Skin epidermis (tissue), 12 donors: Measurements from ENCODE around the gene TTC19.
A peak's percentile ranks its signal among the peaks of the same experiment; 100 is the strongest.

ENCODE experiments used
- H3K27ac ChIP-seq, 21 experiments: fragments of 200-600 bp; sonication (generic) in 11 of 21; one replicate each; pipeline ENCODE4 v1.5.0; 2020; ENCODE audit warnings: mild to moderate bottlenecking in 3 of 21, inconsistent platforms in 2 of 21, moderate library complexity in 2 of 21
- H3K4me3 ChIP-seq, 7 experiments: fragments of 200-600 bp; sonication (generic) in 2 of 7; one replicate each; pipeline ENCODE4 v1.5.0; 2020; ENCODE audit warnings: inconsistent platforms in 2 of 7, mild to moderate bottlenecking in 2 of 7, moderate library complexity in 1 of 7

TTC19 gene

GRCh38 chr17:15999141-15999973, at the start of gene TTC19, which contains the start of gene ZSWIM7:
TSS of gene TTC19 (plus strand) at chr17:15999824. CDS start at chr17:15999849, 25 bp downstream.
TSS of gene ZSWIM7 (minus strand) at chr17:15999704. CDS start at chr17:15999594, 110 bp downstream.
- Histone ChIP-seq H3K27ac (peak within 1 kb of the TSS; percentile 62 to 95 (median 88)), H3K4me3 (peak within 1 kb of the TSS; percentile 59 to 82 (median 74))

- Histone ChIP-seq H3K27ac (no peak overlapping the region), H3K4me3 (no peak overlapping the region)
These were observed 48.1 kb upstream of the TTC19 start for GRCh38 chr17:15951368-15952047.

- no peak overlapping the region for H3K27ac ChIP-seq
These were observed 47.5 kb upstream of the TTC19 start for GRCh38 chr17:15952048-15952532.

GRCh38 chr17:15952916-15953790, 46.5 kb upstream of the TTC19 start:
- Histone ChIP-seq H3K4me3 (no peak overlapping the region), H3K27ac (no peak overlapping the region)

More at GRCh38 chr17:15952048-15952532, 47.5 kb upstream of the TTC19 start:
- no peak overlapping the region for H3K4me3 ChIP-seq

GRCh38 chr17:15954222-15954621, 45.4 kb upstream of the TTC19 start:
- H3K4me3 ChIP-seq: no peak overlapping the region

GRCh38 chr17:15955793-15956541, 43.7 kb upstream of the TTC19 start:
- no peak overlapping the region for H3K4me3 ChIP-seq
- no peak overlapping the region for H3K27ac ChIP-seq

More at GRCh38 chr17:15954222-15954621, 45.4 kb upstream of the TTC19 start:
- no peak overlapping the region for H3K27ac ChIP-seq

GRCh38 chr17:15957206-15957605, 42.4 kb upstream of the TTC19 start:
- Histone ChIP-seq H3K27ac (peak overlapping the region in 2 of 21 experiments; percentile 26 to 40), H3K4me3 (no peak overlapping the region)

GRCh38 chr17:15957608-15958307, 41.9 kb upstream of the TTC19 start:
- Histone ChIP-seq H3K4me3 (no peak overlapping the region), H3K27ac (peak overlapping the region in 7 of 21 experiments; percentile 26 to 72 (median 40))

GRCh38 chr17:15958484-15958854, 41.2 kb upstream of the TTC19 start:
- Histone ChIP-seq H3K4me3 (no peak overlapping the region), H3K27ac (peak overlapping the region in 17 of 21 experiments; percentile 13 to 72 (median 49))

GRCh38 chr17:15963670-15964110, 35.9 kb upstream of the TTC19 start:
- H3K27ac ChIP-seq: no peak overlapping the region

GRCh38 chr17:15965528-15965927, 34.1 kb upstream of the TTC19 start:
- Histone ChIP-seq H3K4me3 (no peak overlapping the region), H3K27ac (peak overlapping the region in 7 of 21 experiments; percentile 2 to 73 (median 41))

More at GRCh38 chr17:15963670-15964110, 35.9 kb upstream of the TTC19 start:
- no peak overlapping the region for H3K4me3 ChIP-seq

GRCh38 chr17:15966183-15966878, 33.3 kb upstream of the TTC19 start:
- Histone ChIP-seq H3K27ac (peak overlapping the region in 16 of 21 experiments; percentile 5 to 73 (median 38)), H3K4me3 (no peak overlapping the region)

GRCh38 chr17:15966879-15967248, 32.8 kb upstream of the TTC19 start:
- no peak overlapping the region for H3K4me3 ChIP-seq
- H3K27ac ChIP-seq: peak overlapping the region in 14 of 21 experiments; percentile 13 to 73 (median 40)

- Histone ChIP-seq H3K4me3 (no peak overlapping the region), H3K27ac (no peak overlapping the region)
These were observed 31.8 kb upstream of the TTC19 start for GRCh38 chr17:15967706-15968399.

GRCh38 chr17:15969463-15969862, 30.2 kb upstream of the TTC19 start:
- Histone ChIP-seq H3K27ac (no peak overlapping the region), H3K4me3 (no peak overlapping the region)

- H3K27ac ChIP-seq: no peak overlapping the region
- no peak overlapping the region for H3K4me3 ChIP-seq
These were observed 29.1 kb upstream of the TTC19 start for GRCh38 chr17:15970500-15970899.

- Histone ChIP-seq H3K4me3 (no peak overlapping the region), H3K27ac (no peak overlapping the region)
These were observed 28.4 kb upstream of the TTC19 start for GRCh38 chr17:15971098-15971678.
